Measurements from ENCODE around the gene IFNGR2.

The IFNGR2 gene

DNA sequence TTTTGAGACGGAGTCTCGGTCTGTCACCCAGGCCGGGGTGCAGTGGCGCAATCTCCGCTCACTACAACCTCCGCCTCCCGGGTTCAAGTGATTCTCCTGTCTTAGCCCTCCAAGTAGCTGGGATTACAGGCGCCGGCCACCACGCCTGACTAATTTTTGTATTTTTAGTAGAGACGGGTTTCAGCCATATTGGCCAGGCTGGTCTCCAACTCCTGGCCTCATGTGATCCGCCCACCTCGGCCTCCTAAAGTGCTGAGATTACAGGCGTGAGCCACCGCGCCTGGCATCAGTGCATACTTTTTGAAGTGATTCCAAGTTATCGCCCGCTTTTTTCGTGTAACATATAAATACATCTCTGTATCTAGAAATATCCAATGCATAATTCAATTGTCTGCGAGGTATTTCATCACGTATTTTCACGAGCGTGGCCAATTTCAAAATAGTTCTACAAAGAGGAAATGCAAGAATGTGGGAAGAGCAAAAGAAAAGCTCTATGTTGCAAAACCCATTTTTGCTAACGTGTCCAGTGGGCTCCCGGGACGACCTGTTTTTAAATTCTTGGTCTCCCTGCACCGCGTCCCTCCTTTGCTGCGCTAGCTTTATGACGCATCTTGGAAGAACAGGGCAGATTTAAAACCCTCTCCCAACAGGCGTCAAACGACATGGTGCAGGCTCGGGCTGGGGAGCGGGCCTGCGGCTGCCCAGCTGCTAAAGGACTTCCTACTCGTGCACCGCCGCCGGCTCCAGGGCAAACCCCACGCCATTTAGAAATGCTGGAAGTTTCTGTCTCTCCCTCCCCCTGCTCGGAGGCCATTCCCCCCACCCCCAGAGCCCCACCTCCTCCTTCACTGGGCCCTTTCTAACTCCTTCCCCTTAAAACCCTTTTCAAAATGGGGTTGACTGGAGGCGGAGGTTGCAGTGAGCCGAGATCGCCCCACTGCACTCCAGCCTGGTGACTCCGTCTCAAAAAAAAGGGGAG is 923 bp upstream of the IFNGR2 start:
- Histone ChIP-seq H2AFZ (ENCODE audit: low read depth, low read length) (peak overlapping the region; percentile 51), H3K9me3 (ENCODE audit: insufficient read depth, low read length, severe bottlenecking) (no peaks in the 10 kb centered on the region), H4K20me1 (ENCODE audit: insufficient read depth, low read length) (peaks cover under 1% of the 10 kb centered on the region; the same call in 1 of the 2 replicates), H3K79me2 (ENCODE audit: insufficient read depth, low read length) (peaks cover 41% of the 10 kb centered on the region), H3K9ac (ENCODE audit: low read depth, low read length) (peak overlapping the region; percentile 90), H3K36me3 (ENCODE audit: insufficient read depth, low read length) (peaks cover 14% of the 10 kb centered on the region; the same call in 1 of the 2 replicates), H3K27ac (ENCODE audit: low read length) (peak overlapping the region; percentile 70), H3K4me2 (ENCODE audit: insufficient read depth, low read length) (peak overlapping the region; percentile 100), H3K4me1 (ENCODE audit: insufficient read depth, low read length) (peaks cover 60% of the 10 kb centered on the region), H3K27me3 (ENCODE audit: insufficient read depth, low read length, poor library complexity) (no peaks in the 10 kb centered on the region), H3K4me3 (ENCODE audit: low read depth in 1 of 2, low read length in 2 of 2) (peak overlapping the region; percentile 21 to 89; a peak in 3 of 4 replicates)
- TF ChIP-seq, protein P1, sequence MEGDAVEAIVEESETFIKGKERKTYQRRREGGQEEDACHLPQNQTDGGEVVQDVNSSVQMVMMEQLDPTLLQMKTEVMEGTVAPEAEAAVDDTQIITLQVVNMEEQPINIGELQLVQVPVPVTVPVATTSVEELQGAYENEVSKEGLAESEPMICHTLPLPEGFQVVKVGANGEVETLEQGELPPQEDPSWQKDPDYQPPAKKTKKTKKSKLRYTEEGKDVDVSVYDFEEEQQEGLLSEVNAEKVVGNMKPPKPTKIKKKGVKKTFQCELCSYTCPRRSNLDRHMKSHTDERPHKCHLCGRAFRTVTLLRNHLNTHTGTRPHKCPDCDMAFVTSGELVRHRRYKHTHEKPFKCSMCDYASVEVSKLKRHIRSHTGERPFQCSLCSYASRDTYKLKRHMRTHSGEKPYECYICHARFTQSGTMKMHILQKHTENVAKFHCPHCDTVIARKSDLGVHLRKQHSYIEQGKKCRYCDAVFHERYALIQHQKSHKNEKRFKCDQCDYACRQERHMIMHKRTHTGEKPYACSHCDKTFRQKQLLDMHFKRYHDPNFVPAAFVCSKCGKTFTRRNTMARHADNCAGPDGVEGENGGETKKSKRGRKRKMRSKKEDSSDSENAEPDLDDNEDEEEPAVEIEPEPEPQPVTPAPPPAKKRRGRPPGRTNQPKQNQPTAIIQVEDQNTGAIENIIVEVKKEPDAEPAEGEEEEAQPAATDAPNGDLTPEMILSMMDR (IDR thresholded peaks at IDR 0.05; ENCODE audit: borderline replicate concordance, extremely low read depth, low read length, poor library complexity, severe bottlenecking) = no peak
- no peak for TF ChIP-seq EZH2 (IDR thresholded peaks at IDR 0.05; ENCODE audit: borderline replicate concordance, low read depth, low read length, severe bottlenecking)
- DNase-seq = peak; percentile 44
- ATAC-seq (ENCODE audit: insufficient read depth, low read depth) = peak; percentile 44

- H3K36me3 ChIP-seq (ENCODE audit: insufficient read depth, low read length) = peaks cover 15% of the 10 kb centered on the region; the same call in 1 of the 2 replicates
- H4K20me1 ChIP-seq (ENCODE audit: insufficient read depth, low read length) = peaks cover 9% of the 10 kb centered on the region; the same call in 1 of the 2 replicates
- no peaks in the 10 kb centered on the region for H3K27me3 ChIP-seq (ENCODE audit: insufficient read depth, low read length, poor library complexity)
- peak; percentile 43 for DNase-seq
- peak overlapping the region; percentile 89 to 91 for H3K4me3 ChIP-seq (ENCODE audit: low read depth in 1 of 2, low read length in 2 of 2)
- H3K9ac ChIP-seq (ENCODE audit: low read depth, low read length) = peak overlapping the region; percentile 90
- H2AFZ ChIP-seq (ENCODE audit: low read depth, low read length) = peak overlapping the region; percentile 75
- peak; percentile 44 for ATAC-seq (ENCODE audit: insufficient read depth, low read depth)
- TF ChIP-seq EZH2 (IDR thresholded peaks at IDR 0.05; ENCODE audit: borderline replicate concordance, low read depth, low read length, severe bottlenecking) = no peak
- TF ChIP-seq, protein P1 (IDR thresholded peaks at IDR 0.05; ENCODE audit: borderline replicate concordance, extremely low read depth, low read length, poor library complexity, severe bottlenecking) = no peak
- peaks cover 55% of the 10 kb centered on the region for H3K79me2 ChIP-seq (ENCODE audit: insufficient read depth, low read length)
- peak overlapping the region; percentile 69 for H3K27ac ChIP-seq (ENCODE audit: low read length)
- H3K4me2 ChIP-seq (ENCODE audit: insufficient read depth, low read length) = peak overlapping the region; percentile 100
- H3K4me1 ChIP-seq (ENCODE audit: insufficient read depth, low read length) = peaks cover 56% of the 10 kb centered on the region
- H3K9me3 ChIP-seq (ENCODE audit: insufficient read depth, low read length, severe bottlenecking) = no peaks in the 10 kb centered on the region
Measured at GRCh38 chr21:33403786-33404585, 773 bp downstream of the IFNGR2 start.

DNA sequence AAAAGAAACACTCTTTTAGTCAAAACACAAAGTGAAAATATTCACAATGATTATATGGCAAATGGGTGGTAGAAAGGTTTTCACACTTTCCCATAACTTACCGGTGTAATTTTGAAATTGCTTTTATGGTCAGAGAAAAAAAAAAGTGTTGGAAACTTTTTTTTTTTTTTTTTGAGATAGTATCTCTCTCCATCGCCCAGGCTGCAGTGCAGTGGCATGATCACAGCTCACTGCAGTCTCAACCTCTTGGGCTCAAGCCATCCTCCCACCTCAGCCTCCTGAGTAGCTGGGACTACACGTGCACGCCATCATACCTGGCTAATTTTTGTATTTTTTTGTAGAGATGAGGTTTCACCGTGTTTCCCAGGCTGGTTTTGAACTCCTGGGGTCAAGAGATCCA is 3.3 kb downstream of the IFNGR2 start:
- peaks cover 79% of the 10 kb centered on the region for H3K79me2 ChIP-seq (ENCODE audit: insufficient read depth, low read length)
- TF ChIP-seq, protein P1 (IDR thresholded peaks at IDR 0.05; ENCODE audit: borderline replicate concordance, extremely low read depth, low read length, poor library complexity, severe bottlenecking) = no peak
- no peak for TF ChIP-seq EZH2 (IDR thresholded peaks at IDR 0.05; ENCODE audit: borderline replicate concordance, low read depth, low read length, severe bottlenecking)
- H2AFZ ChIP-seq (ENCODE audit: low read depth, low read length) = no peak overlapping the region
- DNase-seq = no peak
- peaks cover 24% of the 10 kb centered on the region for H3K36me3 ChIP-seq (ENCODE audit: insufficient read depth, low read length)
- H3K27me3 ChIP-seq (ENCODE audit: insufficient read depth, low read length, poor library complexity) = no peaks in the 10 kb centered on the region
- H3K4me3 ChIP-seq (ENCODE audit: low read depth in 1 of 2, low read length in 2 of 2) = no peak overlapping the region
- H3K9me3 ChIP-seq (ENCODE audit: insufficient read depth, low read length, severe bottlenecking) = no peaks in the 10 kb centered on the region
- no peak overlapping the region for H3K9ac ChIP-seq (ENCODE audit: low read depth, low read length)
- ATAC-seq (ENCODE audit: insufficient read depth, low read depth) = no peak
- peaks cover 44% of the 10 kb centered on the region for H3K4me1 ChIP-seq (ENCODE audit: insufficient read depth, low read length)
- peak overlapping the region; percentile 34; the same call in 1 of the 2 replicates for H3K4me2 ChIP-seq (ENCODE audit: insufficient read depth, low read length)
- H4K20me1 ChIP-seq (ENCODE audit: insufficient read depth, low read length) = peaks cover 25% of the 10 kb centered on the region; the same call in 1 of the 2 replicates
- no peak overlapping the region; the same call in 1 of the 2 replicates for H3K27ac ChIP-seq (ENCODE audit: low read length)

Measured in DND-41 (cell line).